ENCODE results near the gene ADGRD1. TPM values are rescaled to one million over a fixed set of nuclear protein-coding genes. Genes with fewer than 3 reads are reported as not detected.
A peak's percentile ranks its signal among the peaks of the same experiment; 100 is the strongest.

ADGRD1 gene
- polyA plus RNA-seq, 1 of the 3 experiments (the other 2 are of a cell fraction), result not detected

DNA sequence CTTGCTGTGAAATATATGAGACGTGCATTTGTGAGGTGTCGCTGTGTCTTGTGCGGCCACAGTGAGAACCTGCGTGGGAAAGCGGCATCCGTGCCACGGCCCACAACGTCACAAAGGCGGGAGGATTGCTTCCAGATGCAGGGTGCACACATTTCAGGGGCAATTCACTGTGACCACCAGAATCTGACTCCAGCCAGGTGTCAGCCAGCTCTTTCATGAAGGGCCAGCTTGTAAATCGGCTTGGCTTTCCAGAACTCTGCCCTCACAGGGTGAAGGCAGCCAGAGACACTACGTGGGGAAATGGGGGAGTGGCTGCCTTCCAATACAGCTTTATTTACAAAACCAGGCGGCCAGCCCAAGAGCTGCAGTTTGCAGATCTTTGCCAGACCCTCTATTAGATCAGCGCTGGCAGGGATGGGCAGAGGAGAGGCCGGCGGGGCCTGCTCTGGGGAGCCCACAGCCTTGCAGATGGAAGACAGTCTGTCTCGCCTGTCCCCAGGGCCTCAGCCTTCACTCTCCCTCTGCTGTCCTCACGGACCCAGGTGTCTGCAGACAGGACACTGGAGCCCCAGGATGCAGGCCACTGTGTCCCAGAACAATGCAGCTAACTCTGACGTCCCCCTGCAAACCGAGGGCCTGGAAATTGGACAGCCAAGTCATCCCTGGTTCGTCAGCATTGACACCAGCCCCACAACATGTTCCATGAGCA, 53.5 kb downstream of the ADGRD1 start (continued):
- peak; percentile 34 for TF ChIP-seq CHD2 (IDR thresholded peaks at IDR 0.05; ENCODE audit: low read length, partially characterized antibody)
- TF ChIP-seq TCF12 (IDR thresholded peaks at IDR 0.05), result no peak
- no peak for TF ChIP-seq GABPA (IDR thresholded peaks at IDR 0.05; ENCODE audit: low read depth)
- no peak for TF ChIP-seq NFIC (IDR thresholded peaks at IDR 0.05; ENCODE audit: borderline replicate concordance)
- 0 out of 2 replicates have a peak, but pooled peaks have one; percentile 16 for TF ChIP-seq FOXJ3 (CRISPR knock-in tag; IDR thresholded peaks at IDR 0.05)
- TF ChIP-seq, protein P1, sequence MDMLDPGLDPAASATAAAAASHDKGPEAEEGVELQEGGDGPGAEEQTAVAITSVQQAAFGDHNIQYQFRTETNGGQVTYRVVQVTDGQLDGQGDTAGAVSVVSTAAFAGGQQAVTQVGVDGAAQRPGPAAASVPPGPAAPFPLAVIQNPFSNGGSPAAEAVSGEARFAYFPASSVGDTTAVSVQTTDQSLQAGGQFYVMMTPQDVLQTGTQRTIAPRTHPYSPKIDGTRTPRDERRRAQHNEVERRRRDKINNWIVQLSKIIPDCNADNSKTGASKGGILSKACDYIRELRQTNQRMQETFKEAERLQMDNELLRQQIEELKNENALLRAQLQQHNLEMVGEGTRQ (IDR thresholded peaks at IDR 0.05; ENCODE audit: borderline replicate concordance, low read depth, low read length), result no peak
- TF ChIP-seq FOSL2 (IDR thresholded peaks at IDR 0.05; ENCODE audit: borderline replicate concordance, low read depth), result no peak
- TF ChIP-seq JUND (IDR thresholded peaks at IDR 0.05), result no peak
- peak in 1 of 2 experiments; percentile 68; a peak in 2 of 4 replicates for TF ChIP-seq EP300 (IDR thresholded peaks at IDR 0.05; ENCODE audit: borderline replicate concordance in 1 of 2, low read depth in 1 of 2, low read length in 1 of 2)
- TF ChIP-seq SMC3 (IDR thresholded peaks at IDR 0.05; ENCODE audit: low read depth, low read length), result no peak

DNA sequence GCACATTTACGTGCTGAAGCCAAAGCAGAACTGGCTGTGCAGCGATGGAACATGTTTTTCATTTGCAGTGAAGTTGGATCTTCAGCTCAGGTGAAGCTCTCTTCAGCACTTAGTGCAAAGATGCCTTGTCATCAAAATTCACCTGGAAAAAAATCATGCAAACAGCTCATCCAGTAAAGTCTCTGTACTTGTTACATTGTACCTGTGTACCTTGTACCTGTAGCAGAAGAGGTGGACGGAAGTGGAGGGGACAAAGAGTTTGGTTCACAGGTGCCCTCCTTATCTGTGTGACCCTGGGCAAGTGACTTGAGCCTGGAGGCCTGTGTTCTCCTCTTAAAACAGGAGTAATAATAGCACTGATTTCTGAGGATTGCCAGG, 54.0 kb downstream of the ADGRD1 start:
- DNase-seq, result no peak
- no peak overlapping the region for H3K4me2 ChIP-seq
- peaks cover 0 to 46% of the 10 kb centered on the region in 2 experiments; a peak in 2 of 4 replicates for H3K4me1 ChIP-seq (ENCODE audit: control insufficient read depth in 1 of 2, insufficient read depth in 2 of 2, low read depth in 1 of 2, low read length in 1 of 2)
- POLR2A ChIA-PET, result interaction anchor here (0.6 kb wide), 1 partner anchor 138 kb away, joined by 3 read pairs; no protein-coding TSS in a partner anchor
- WGBS (ENCODE audit: low lambda C conversion rate), result 16% methylated on average over 3 of the region's 3 CpGs
- H3K27ac ChIP-seq (ENCODE audit: low read depth in 2 of 2, low read length in 1 of 2), result peak overlapping the region in 1 of 2 experiments; percentile 86; a peak in 2 of 4 replicates
- no peaks in the 10 kb centered on the region for H3K9me3 ChIP-seq
- no peak overlapping the region for H2AFZ ChIP-seq (ENCODE audit: low read depth)
- no peaks in the 10 kb centered on the region for H3K79me2 ChIP-seq (ENCODE audit: insufficient read depth)
- H3K9ac ChIP-seq, result no peak overlapping the region
- no peaks in the 10 kb centered on the region for H4K20me1 ChIP-seq (ENCODE audit: insufficient read depth)
- TF ChIP-seq EZH2phosphoT487 (IDR thresholded peaks at IDR 0.05; ENCODE audit: borderline replicate concordance, low read depth) (no peak), CHD2 (IDR thresholded peaks at IDR 0.05; ENCODE audit: low read length, partially characterized antibody) (no peak)
- H3K36me3 ChIP-seq (replicated peaks in 1 of 2; ENCODE audit: control insufficient read depth in 1 of 2, insufficient read depth in 2 of 2, low read length in 1 of 2), result no peaks in the 10 kb centered on the region
- CTCF ChIA-PET, result interaction anchor here (0.6 to 2.8 kb wide), 8 partner anchors 40 to 447 kb away, joined by 3 to 13 read pairs (median 6); no protein-coding TSS in a partner anchor
- no peaks in the 10 kb centered on the region for H3K27me3 ChIP-seq (ENCODE audit: insufficient read depth)
- H3F3A ChIP-seq (replicated peaks; ENCODE audit: insufficient read depth), result no peaks in the 10 kb centered on the region
- H3K9me2 ChIP-seq, result no peaks in the 10 kb centered on the region
- no peak overlapping the region for H3K4me3 ChIP-seq (ENCODE audit: low read depth in 2 of 2, low read length in 1 of 2)

DNA sequence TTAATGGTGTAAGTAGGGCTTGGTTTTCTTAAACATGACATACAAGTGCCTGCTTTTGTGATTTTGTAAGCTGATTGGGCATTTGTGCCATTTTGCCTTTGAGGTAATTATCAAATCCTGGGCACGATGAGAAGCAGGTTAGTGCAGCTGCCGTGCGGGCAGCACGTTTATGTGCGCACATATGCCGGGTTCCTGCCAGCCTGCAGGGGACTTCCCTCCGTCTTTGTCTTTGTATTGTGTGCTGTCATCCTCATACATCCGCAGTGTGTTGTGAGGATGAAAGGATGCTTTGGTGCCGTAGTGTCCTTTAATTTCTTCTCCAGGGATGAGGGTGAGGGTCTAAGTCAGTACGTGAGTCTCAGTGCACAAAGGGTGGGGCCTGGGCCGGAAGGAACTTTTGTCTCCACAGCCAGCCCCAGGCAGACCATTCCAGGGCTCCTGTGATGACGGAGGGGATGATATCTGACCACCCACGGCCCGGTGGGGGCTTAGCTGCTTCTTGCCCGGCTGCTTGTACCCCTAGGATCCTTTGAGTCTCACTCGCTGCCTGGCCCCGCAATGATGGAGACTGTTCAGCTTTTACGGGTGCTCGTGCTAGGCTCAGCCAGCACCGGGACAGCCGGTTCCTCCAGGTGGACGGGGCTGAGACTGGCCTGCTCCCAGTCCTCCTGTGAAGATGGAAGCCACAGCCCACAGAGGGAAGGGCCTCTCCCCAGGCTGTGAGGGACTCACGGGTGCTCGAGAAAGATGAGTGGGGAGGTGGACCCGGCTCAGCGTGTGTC, 54.6 kb downstream of the ADGRD1 start:
- H3K9me3 ChIP-seq, result no peaks in the 10 kb centered on the region
- ChIA-PET POLR2A (no interaction called here), CTCF (interaction anchor here (1.0 to 2.8 kb wide), 8 partner anchors 9 to 134 kb away, joined by 3 to 13 read pairs (median 5); no protein-coding TSS in a partner anchor)
- H3K27ac ChIP-seq (ENCODE audit: low read depth in 2 of 2, low read length in 1 of 2), result peak overlapping the region in 1 of 2 experiments; percentile 86; a peak in 2 of 4 replicates
- H3K4me3 ChIP-seq (ENCODE audit: low read depth in 2 of 2, low read length in 1 of 2), result no peak overlapping the region
- no peak overlapping the region for H2AFZ ChIP-seq (ENCODE audit: low read depth)
- H3K9ac ChIP-seq, result no peak overlapping the region
- H3K4me1 ChIP-seq (ENCODE audit: control insufficient read depth in 1 of 2, insufficient read depth in 2 of 2, low read depth in 1 of 2, low read length in 1 of 2), result peaks cover 0 to 46% of the 10 kb centered on the region in 2 experiments; a peak in 2 of 4 replicates
- H3K27me3 ChIP-seq (ENCODE audit: insufficient read depth), result no peaks in the 10 kb centered on the region
- no peaks in the 10 kb centered on the region for H3F3A ChIP-seq (replicated peaks; ENCODE audit: insufficient read depth)
- H3K9me2 ChIP-seq, result no peaks in the 10 kb centered on the region
- no peaks in the 10 kb centered on the region for H3K79me2 ChIP-seq (ENCODE audit: insufficient read depth)
- no peak for DNase-seq
- TF ChIP-seq GABPA (IDR thresholded peaks at IDR 0.05; ENCODE audit: low read depth) (no peak), ELF1 (IDR thresholded peaks at IDR 0.05) (no peak), POLR2AphosphoS5 (IDR thresholded peaks at IDR 0.05; ENCODE audit: low read depth, low read length) (no peak), SMC3 (IDR thresholded peaks at IDR 0.05; ENCODE audit: low read depth, low read length) (no peak), TEAD4 (IDR thresholded peaks at IDR 0.05; ENCODE audit: borderline replicate concordance, insufficient read depth) (no peak), FOSL2 (IDR thresholded peaks at IDR 0.05; ENCODE audit: borderline replicate concordance, low read depth) (no peak)
- TF ChIP-seq, protein P2, sequence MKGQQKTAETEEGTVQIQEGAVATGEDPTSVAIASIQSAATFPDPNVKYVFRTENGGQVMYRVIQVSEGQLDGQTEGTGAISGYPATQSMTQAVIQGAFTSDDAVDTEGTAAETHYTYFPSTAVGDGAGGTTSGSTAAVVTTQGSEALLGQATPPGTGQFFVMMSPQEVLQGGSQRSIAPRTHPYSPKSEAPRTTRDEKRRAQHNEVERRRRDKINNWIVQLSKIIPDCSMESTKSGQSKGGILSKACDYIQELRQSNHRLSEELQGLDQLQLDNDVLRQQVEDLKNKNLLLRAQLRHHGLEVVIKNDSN (IDR thresholded peaks at IDR 0.05; ENCODE audit: borderline replicate concordance, low read depth), result no peak
- TF ChIP-seq, protein P3, sequence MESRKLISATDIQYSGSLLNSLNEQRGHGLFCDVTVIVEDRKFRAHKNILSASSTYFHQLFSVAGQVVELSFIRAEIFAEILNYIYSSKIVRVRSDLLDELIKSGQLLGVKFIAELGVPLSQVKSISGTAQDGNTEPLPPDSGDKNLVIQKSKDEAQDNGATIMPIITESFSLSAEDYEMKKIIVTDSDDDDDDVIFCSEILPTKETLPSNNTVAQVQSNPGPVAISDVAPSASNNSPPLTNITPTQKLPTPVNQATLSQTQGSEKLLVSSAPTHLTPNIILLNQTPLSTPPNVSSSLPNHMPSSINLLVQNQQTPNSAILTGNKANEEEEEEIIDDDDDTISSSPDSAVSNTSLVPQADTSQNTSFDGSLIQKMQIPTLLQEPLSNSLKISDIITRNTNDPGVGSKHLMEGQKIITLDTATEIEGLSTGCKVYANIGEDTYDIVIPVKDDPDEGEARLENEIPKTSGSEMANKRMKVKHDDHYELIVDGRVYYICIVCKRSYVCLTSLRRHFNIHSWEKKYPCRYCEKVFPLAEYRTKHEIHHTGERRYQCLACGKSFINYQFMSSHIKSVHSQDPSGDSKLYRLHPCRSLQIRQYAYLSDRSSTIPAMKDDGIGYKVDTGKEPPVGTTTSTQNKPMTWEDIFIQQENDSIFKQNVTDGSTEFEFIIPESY (IDR thresholded peaks at IDR 0.05; ENCODE audit: borderline replicate concordance, low read depth), result no peak
- H4K20me1 ChIP-seq (ENCODE audit: insufficient read depth), result no peaks in the 10 kb centered on the region
- WGBS (ENCODE audit: low lambda C conversion rate), result 65% methylated on average over 16 of the region's 26 CpGs
- no peak overlapping the region for H3K4me2 ChIP-seq
- no peaks in the 10 kb centered on the region for H3K36me3 ChIP-seq (replicated peaks in 1 of 2; ENCODE audit: control insufficient read depth in 1 of 2, insufficient read depth in 2 of 2, low read length in 1 of 2)

Data from SK-N-SH (cell line).